Measurements from ENCODE around the gene CCKAR. TPM values are rescaled to one million over a fixed set of nuclear protein-coding genes. Genes with fewer than 3 reads are reported as not detected.

The CCKAR gene
- total and polyA plus RNA-seq, 2 of the 8 experiments (the other 6 are each of a cell fraction or from before 2014, with no cell fraction given) = not detected

- H3K9me3 ChIP-seq (ENCODE audit: insufficient read depth in 2 of 2, low read depth in 1 of 2, low read length in 1 of 2) = no peaks in the 10 kb centered on the region
- no peak for DNase-seq (ENCODE audit: low read depth in 1 of 2, low spot score in 2 of 2)
Observed at GRCh38 chr4:26474551-26474950, 15.7 kb downstream of the CCKAR start.

More at GRCh38 chr4:26474551-26474950, 15.7 kb downstream of the CCKAR start:
- Histone ChIP-seq H3K18ac (ENCODE audit: extremely low read depth, low read length) (no peak overlapping the region), H3K4me2 (ENCODE audit: insufficient read depth in 1 of 2, low read depth in 2 of 2, low read length in 2 of 2) (no peak overlapping the region), H4K91ac (replicated peaks; ENCODE audit: insufficient read length, low read length) (no peak overlapping the region), H3K27me3 (replicated peaks in 1 of 4; ENCODE audit: control insufficient read depth in 3 of 4, extremely low read depth in 1 of 4, insufficient read depth in 3 of 4, low read length in 3 of 4) (no peaks in the 10 kb centered on the region), H3K79me2 (ENCODE audit: control insufficient read depth in 1 of 2, insufficient read depth in 2 of 2, low read length in 2 of 2) (no peaks in the 10 kb centered on the region), H3K4ac (replicated peaks; ENCODE audit: insufficient read length, low read depth, low read length) (no peak overlapping the region), H3K23ac (ENCODE audit: insufficient read length) (no peak overlapping the region), H2AFZ (ENCODE audit: low read length) (no peak overlapping the region), H2BK12ac (ENCODE audit: low read depth, low read length) (no peak overlapping the region), H3K36me3 (ENCODE audit: control insufficient read depth in 2 of 4, insufficient read depth in 4 of 4, low read length in 3 of 4) (no peaks in the 10 kb centered on the region), H2BK15ac (ENCODE audit: low read length) (no peak overlapping the region), H3K14ac (ENCODE audit: insufficient read length) (no peak overlapping the region), H3K56ac (replicated peaks; ENCODE audit: insufficient read length, low read depth, low read length) (no peak overlapping the region), H3K4me1 (replicated peaks in 1 of 4; ENCODE audit: control insufficient read depth in 3 of 4, insufficient read depth in 4 of 4, low read length in 3 of 4) (no peaks in the 10 kb centered on the region; a peak in 1 of 7 replicates), H3K79me1 (ENCODE audit: low read depth, low read length) (no peaks in the 10 kb centered on the region), H2BK120ac (replicated peaks; ENCODE audit: low read depth, low read length) (no peak overlapping the region), H3K23me2 (ENCODE audit: low read depth, low read length) (no peaks in the 10 kb centered on the region), H2BK20ac (ENCODE audit: low read length) (no peak overlapping the region), H2BK5ac (ENCODE audit: low read depth, low read length) (no peak overlapping the region), H3K4me3 (ENCODE audit: extremely low read depth in 1 of 4, insufficient read depth in 2 of 4, low read depth in 3 of 4, low read length in 4 of 4) (no peak overlapping the region), H3K27ac (ENCODE audit: low read depth, low read length) (no peak overlapping the region), H3K9ac (replicated peaks in 1 of 4; ENCODE audit: extremely low read depth in 1 of 4, low read depth in 3 of 4, low read length in 3 of 4) (no peak overlapping the region), H4K5ac (ENCODE audit: insufficient read length, low read depth, low read length) (no peak overlapping the region), H2AK5ac (ENCODE audit: low read depth, low read length) (no peak overlapping the region), H4K8ac (ENCODE audit: extremely low read depth, insufficient read depth, low read length) (no peak overlapping the region), H4K20me1 (replicated peaks in 1 of 2; ENCODE audit: control insufficient read depth in 1 of 2, insufficient read depth in 2 of 2, low read length in 2 of 2) (no peaks in the 10 kb centered on the region)
- no peak for FAIRE-seq
- CTCF ChIA-PET (ENCODE audit: partially characterized antibody) = interaction anchor here (0.5 to 4.9 kb wide), 6 partner anchors 14 to 789 kb away, joined by 3 to 33 read pairs (median 3); no protein-coding TSS in a partner anchor
- POLR2A ChIA-PET (ENCODE audit: partially characterized antibody) = no interaction called here
- 74% methylated on average over 3 of the region's 3 CpGs; no CpG with 5 or more reads in 1 of the 2 experiments for WGBS, 2 experiments (ENCODE audit: extremely low coverage in 1 of 2, insufficient coverage in 1 of 2, insufficient read length in 1 of 2, insufficient replicate concordance in 2 of 2, low coverage in 1 of 2, low lambda C conversion rate in 2 of 2, missing lambda C conversion rate in 1 of 2)
- TF ChIP-seq CEBPB (IDR thresholded peaks at IDR 0.05; ENCODE audit: low read depth, low read length) (no peak), CTCF (IDR thresholded peaks at IDR 0.05; ENCODE audit: control extremely low read depth in 1 of 3, insufficient read depth in 1 of 3, low read depth in 1 of 3, low read length in 3 of 3) (no peak), TBP (IDR thresholded peaks at IDR 0.05; ENCODE audit: low read depth, low read length) (no peak), SRF (IDR thresholded peaks at IDR 0.05; ENCODE audit: low read depth, low read length) (no peak), GTF2F1 (IDR thresholded peaks at IDR 0.05; ENCODE audit: borderline replicate concordance, low read depth, low read length) (no peak), JUN (IDR thresholded peaks at IDR 0.05; ENCODE audit: low read depth, low read length) (no peak), HDAC6 (IDR thresholded peaks at IDR 0.05; ENCODE audit: low read depth, low read length) (no peak), TAF7 (optimal IDR thresholded peaks at IDR 0.05; ENCODE audit: borderline replicate concordance, low read depth, low read length) (no peak), ASH2L (IDR thresholded peaks at IDR 0.05; ENCODE audit: low read length) (no peak), PHF8 (conservative IDR thresholded peaks at IDR 0.05; ENCODE audit: low read depth, low read length) (no peak)
